Subcutaneous adipose tissue (tissue), 4 donors: ENCODE results near the gene LAMTOR4. TPM values are rescaled to one million over a fixed set of nuclear protein-coding genes. Genes with fewer than 3 reads are reported as not detected.

Experiments used
- total RNA-seq, 4 donors: library from RNA; depleted of rRNA; stranded (reverse); fragments of >200 nt; gene quantifications; one replicate each; pipeline ENCODE4 v1.1.0, GENCODE V29; 2016
- TF ChIP-seq, protein P1 (sequence below): fragments of 450-650 bp; IDR thresholded peaks from one replicate; pipeline ENCODE4 v1.5.1; 2016; ENCODE audit warnings: low read depth, mild to moderate bottlenecking, control low read depth, antibody characterized with exemption, moderate library complexity

LAMTOR4 gene
- total RNA-seq, 4 donors from 2014 or later = 142 to 268 (median 250) TPM

- TF ChIP-seq, protein P1, sequence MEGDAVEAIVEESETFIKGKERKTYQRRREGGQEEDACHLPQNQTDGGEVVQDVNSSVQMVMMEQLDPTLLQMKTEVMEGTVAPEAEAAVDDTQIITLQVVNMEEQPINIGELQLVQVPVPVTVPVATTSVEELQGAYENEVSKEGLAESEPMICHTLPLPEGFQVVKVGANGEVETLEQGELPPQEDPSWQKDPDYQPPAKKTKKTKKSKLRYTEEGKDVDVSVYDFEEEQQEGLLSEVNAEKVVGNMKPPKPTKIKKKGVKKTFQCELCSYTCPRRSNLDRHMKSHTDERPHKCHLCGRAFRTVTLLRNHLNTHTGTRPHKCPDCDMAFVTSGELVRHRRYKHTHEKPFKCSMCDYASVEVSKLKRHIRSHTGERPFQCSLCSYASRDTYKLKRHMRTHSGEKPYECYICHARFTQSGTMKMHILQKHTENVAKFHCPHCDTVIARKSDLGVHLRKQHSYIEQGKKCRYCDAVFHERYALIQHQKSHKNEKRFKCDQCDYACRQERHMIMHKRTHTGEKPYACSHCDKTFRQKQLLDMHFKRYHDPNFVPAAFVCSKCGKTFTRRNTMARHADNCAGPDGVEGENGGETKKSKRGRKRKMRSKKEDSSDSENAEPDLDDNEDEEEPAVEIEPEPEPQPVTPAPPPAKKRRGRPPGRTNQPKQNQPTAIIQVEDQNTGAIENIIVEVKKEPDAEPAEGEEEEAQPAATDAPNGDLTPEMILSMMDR = no peak
Measured at GRCh38 chr7:100185726-100186125, 37.0 kb downstream of the LAMTOR4 start.

GRCh38 chr7:100189061-100189460 lies 40.3 kb downstream of the LAMTOR4 start:
- TF ChIP-seq, protein P1 = no peak

DNA sequence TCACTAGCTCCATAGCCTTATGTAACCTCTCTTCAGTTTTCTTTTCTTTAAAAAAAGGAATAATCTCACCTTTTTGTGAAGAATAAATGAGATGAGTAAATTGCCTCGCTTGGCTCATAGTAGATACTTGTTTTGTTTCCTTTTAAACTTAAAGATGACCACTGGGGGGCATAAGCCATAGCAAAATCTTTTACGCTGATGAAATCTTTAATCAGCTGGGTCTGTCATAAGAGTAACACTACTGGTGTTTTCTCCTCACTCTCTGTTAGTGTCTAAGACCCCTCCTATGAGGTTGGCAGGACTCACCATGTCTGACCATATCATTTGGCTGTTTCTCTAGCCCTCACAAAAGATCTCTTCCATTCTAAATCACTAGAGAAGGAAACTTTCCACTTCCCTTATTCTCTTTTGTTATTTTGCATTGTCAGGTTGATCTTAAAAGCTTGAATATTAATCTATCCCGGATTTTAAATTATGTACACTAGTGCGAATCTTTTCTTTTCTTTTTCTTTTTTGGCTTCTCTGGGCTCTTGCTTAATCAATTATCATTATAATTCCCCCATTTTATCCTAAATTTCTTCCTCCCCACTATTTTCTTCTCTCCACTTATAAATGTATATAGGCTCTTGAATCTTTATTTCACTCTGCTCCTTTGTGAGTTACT lies 41.5 kb downstream of the LAMTOR4 start:
- TF ChIP-seq, protein P1 = no peak

DNA sequence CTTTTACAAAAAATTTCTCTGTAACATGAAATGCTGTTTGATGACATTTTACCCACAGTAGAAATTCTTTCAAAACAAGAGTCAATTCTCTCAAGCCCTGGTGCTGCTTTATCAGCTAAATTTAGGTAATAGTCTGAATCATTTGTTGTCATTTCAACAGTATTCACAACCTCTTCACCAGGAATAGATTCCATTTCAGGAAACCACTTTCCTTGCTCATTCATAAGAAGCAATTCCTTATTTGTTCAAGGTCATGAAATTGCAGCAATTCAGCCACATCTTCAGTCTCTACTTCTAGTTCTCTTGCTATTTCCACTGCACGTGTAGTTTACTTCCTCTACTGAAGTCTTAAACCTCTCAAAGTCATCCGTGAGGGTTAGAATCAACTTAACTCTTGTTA lies 43.1 kb downstream of the LAMTOR4 start:
- TF ChIP-seq, protein P1 = no peak

DNA sequence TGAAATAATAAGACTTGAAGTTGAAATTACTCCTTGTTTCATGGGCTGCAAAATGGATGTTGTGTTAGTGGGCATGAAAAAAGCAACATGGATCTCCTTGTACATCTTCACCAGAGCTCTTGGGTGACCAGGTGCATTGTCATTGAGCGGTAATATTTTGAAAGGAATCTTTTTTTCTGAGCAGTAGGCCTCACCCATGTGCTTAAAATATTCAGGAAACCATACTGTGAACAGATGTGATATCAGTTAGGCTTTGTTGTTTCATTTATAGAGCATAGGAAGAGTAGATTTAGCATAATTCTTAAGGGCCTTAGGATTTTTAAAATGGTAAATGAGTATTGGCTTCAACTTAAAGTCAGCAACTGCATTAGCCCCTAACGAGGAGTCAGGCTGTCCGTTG lies 44.3 kb downstream of the LAMTOR4 start:
- TF ChIP-seq, protein P1 = no peak

DNA sequence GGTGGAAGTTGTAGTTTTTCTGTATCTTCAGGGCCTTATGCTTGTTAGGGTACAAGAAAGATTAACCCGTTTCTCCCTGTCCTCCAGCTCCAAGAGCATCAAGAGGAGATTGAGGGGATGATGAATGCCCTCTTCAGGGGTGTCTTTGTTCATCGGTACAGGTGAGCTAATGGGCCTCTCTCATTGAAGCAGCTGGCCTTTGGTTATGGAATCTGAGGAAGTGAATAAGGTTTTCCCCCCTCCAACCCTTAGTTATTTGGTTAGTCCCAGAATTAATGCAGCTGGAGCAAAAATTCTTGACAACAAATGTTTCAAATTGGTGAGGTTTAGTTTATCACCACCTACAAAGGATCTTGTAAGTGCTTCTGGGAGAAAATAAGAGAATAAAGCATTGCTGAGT lies 46.5 kb downstream of the LAMTOR4 start:
- TF ChIP-seq, protein P1 = no peak

DNA sequence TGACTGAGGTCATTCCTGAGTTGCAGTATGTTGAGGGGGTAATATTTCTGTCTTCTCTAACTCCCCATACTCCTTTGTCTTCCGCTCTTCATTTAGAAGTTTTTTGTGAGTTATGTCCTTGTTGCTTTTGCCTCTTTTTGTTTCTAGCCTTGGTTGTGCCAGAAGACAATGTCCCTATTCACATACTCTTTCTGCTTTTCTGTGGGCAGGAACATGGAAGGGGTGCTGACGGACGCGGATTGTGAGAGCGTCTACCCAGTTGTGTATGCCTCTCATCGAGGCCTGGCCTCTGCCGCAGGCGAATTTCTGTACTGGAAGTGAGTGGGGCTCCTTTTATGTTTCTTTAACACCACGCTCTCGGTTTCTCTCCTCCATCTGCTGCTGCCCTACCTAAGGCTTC lies 49.5 kb downstream of the LAMTOR4 start:
- TF ChIP-seq, protein P1 = no peak
